ENCODE results near the gene SEMA3B.

The SEMA3B gene

GRCh38 chr3:50316657-50317242 is 47.8 kb downstream of the SEMA3B start (continued):
- TF ChIP-seq ZNF513 (tag by site-specific recombination; IDR thresholded peaks at IDR 0.05) (no peak), ZNF561 (tag by site-specific recombination; IDR thresholded peaks at IDR 0.05; ENCODE audit: borderline replicate concordance) (no peak), YY2 (tag by site-specific recombination; IDR thresholded peaks at IDR 0.05) (no peak), ZNF423 (tag by site-specific recombination; IDR thresholded peaks at IDR 0.05) (no peak), ZNF629 (tag by site-specific recombination; IDR thresholded peaks at IDR 0.05) (0 out of 2 replicates have a peak, but pooled peaks have one; percentile 36), ZNF16 (tag by site-specific recombination; IDR thresholded peaks at IDR 0.05; ENCODE audit: low read depth) (no peak), ZBTB8A (tag by site-specific recombination; IDR thresholded peaks at IDR 0.05) (no peak), ZBTB17 (tag by site-specific recombination; IDR thresholded peaks at IDR 0.05) (peak; percentile 76), REPIN1 (tag by site-specific recombination; IDR thresholded peaks at IDR 0.05; ENCODE audit: low read depth) (no peak), YY1 (tag by site-specific recombination; IDR thresholded peaks at IDR 0.05) (no peak), ZBTB20 (tag by site-specific recombination; IDR thresholded peaks at IDR 0.05) (peak; percentile 53; the same call in 1 of the 2 replicates), ZIC2 (tag by site-specific recombination; IDR thresholded peaks at IDR 0.05) (no peak; the same call in 1 of the 2 replicates), PBX3 (CRISPR knock-in tag; IDR thresholded peaks at IDR 0.05) (no peak), SCRT1 (tag by site-specific recombination; IDR thresholded peaks at IDR 0.05; ENCODE audit: borderline replicate concordance) (no peak), ZNF544 (tag by site-specific recombination; IDR thresholded peaks at IDR 0.05) (no peak), ZNF302 (tag by site-specific recombination; IDR thresholded peaks at IDR 0.05; ENCODE audit: low read depth) (no peak), ZNF23 (tag by site-specific recombination; IDR thresholded peaks at IDR 0.05; ENCODE audit: borderline replicate concordance) (no peak), KLF10 (tag by site-specific recombination; IDR thresholded peaks at IDR 0.05) (no peak), KLF7 (tag by site-specific recombination; IDR thresholded peaks at IDR 0.05; ENCODE audit: borderline replicate concordance) (no peak), ZNF76 (tag by site-specific recombination; IDR thresholded peaks at IDR 0.05; ENCODE audit: borderline replicate concordance, low read depth) (no peak), ZNF214 (tag by site-specific recombination; IDR thresholded peaks at IDR 0.05; ENCODE audit: borderline replicate concordance) (no peak)
- TF ChIP-seq, protein P1, sequence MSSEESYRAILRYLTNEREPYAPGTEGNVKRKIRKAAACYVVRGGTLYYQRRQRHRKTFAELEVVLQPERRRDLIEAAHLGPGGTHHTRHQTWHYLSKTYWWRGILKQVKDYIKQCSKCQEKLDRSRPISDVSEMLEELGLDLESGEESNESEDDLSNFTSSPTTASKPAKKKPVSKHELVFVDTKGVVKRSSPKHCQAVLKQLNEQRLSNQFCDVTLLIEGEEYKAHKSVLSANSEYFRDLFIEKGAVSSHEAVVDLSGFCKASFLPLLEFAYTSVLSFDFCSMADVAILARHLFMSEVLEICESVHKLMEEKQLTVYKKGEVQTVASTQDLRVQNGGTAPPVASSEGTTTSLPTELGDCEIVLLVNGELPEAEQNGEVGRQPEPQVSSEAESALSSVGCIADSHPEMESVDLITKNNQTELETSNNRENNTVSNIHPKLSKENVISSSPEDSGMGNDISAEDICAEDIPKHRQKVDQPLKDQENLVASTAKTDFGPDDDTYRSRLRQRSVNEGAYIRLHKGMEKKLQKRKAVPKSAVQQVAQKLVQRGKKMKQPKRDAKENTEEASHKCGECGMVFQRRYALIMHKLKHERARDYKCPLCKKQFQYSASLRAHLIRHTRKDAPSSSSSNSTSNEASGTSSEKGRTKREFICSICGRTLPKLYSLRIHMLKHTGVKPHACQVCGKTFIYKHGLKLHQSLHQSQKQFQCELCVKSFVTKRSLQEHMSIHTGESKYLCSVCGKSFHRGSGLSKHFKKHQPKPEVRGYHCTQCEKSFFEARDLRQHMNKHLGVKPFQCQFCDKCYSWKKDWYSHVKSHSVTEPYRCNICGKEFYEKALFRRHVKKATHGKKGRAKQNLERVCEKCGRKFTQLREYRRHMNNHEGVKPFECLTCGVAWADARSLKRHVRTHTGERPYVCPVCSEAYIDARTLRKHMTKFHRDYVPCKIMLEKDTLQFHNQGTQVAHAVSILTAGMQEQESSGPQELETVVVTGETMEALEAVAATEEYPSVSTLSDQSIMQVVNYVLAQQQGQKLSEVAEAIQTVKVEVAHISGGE (tag by site-specific recombination; conservative IDR thresholded peaks at IDR 0.05; ENCODE audit: low read depth) = no peak
